Stimulated activated CD4-positive, alpha-beta T cell treated with anti-CD3 and anti-CD28 coated beads, TNF-alpha, amount 100 ng/mL, for 1 hour (primary cell): ENCODE data around the gene PDZD7.
A peak's percentile ranks its signal among the peaks of the same experiment; 100 is the strongest.

Experiments used
- DNase-seq, 3 donors: peaks; one replicate each; pipeline ENCODE4 v3.0.0-alpha.2; 2020; ENCODE audit warnings: low read depth in 3 of 3, low spot score in 1 of 3

Gene PDZD7

GRCh38 chr10:101020427-101021075 is 10.4 kb downstream of the PDZD7 start:
- no peak for DNase-seq

- no peak for DNase-seq
Measured at GRCh38 chr10:101019440-101019703, 11.6 kb downstream of the PDZD7 start.

GRCh38 chr10:101018600-101019439 is 12.1 kb downstream of the PDZD7 start:
- peak in 1 of 3 donors; percentile 62 for DNase-seq

GRCh38 chr10:101018118-101018599 is 12.8 kb downstream of the PDZD7 start:
- no peak for DNase-seq

- DNase-seq: no peak
Measured at GRCh38 chr10:101016814-101017213, 14.1 kb downstream of the PDZD7 start.

GRCh38 chr10:101015582-101015973 is 15.4 kb downstream of the PDZD7 start:
- no peak for DNase-seq

- no peak for DNase-seq
Measured at GRCh38 chr10:101014966-101015581, 15.9 kb downstream of the PDZD7 start.

- peak in 2 of 3 donors; percentile 52 to 66 for DNase-seq
Measured at GRCh38 chr10:101014230-101014884, 16.6 kb downstream of the PDZD7 start.

- DNase-seq: no peak
Measured at GRCh38 chr10:101013365-101013825, 17.5 kb downstream of the PDZD7 start.

GRCh38 chr10:101012525-101013364 is 18.2 kb downstream of the PDZD7 start:
- peak in 2 of 3 donors; percentile 43 to 63 for DNase-seq

- DNase-seq: no peak
Measured at GRCh38 chr10:101011517-101012423, 19.2 kb downstream of the PDZD7 start.

GRCh38 chr10:101010329-101010728 is 20.6 kb downstream of the PDZD7 start:
- DNase-seq: no peak

- no peak for DNase-seq
Measured at GRCh38 chr10:101008823-101009423, 22.0 kb downstream of the PDZD7 start.

GRCh38 chr10:101007915-101008822 is 22.8 kb downstream of the PDZD7 start:
- DNase-seq: no peak

- no peak for DNase-seq
Measured at GRCh38 chr10:101007099-101007711, 23.7 kb downstream of the PDZD7 start.

GRCh38 chr10:101006593-101007098 is 24.3 kb downstream of the PDZD7 start:
- DNase-seq: no peak

GRCh38 chr10:101005869-101006567 is 24.9 kb downstream of the PDZD7 start:
- DNase-seq: no peak
